Measurements from ENCODE around the gene DAG1. TPM values are rescaled to one million over a fixed set of nuclear protein-coding genes. Genes with fewer than 3 reads are reported as not detected.

Gene DAG1
- total RNA-seq, 1 experiment from 2014 or later, result 99.9 TPM

DNA sequence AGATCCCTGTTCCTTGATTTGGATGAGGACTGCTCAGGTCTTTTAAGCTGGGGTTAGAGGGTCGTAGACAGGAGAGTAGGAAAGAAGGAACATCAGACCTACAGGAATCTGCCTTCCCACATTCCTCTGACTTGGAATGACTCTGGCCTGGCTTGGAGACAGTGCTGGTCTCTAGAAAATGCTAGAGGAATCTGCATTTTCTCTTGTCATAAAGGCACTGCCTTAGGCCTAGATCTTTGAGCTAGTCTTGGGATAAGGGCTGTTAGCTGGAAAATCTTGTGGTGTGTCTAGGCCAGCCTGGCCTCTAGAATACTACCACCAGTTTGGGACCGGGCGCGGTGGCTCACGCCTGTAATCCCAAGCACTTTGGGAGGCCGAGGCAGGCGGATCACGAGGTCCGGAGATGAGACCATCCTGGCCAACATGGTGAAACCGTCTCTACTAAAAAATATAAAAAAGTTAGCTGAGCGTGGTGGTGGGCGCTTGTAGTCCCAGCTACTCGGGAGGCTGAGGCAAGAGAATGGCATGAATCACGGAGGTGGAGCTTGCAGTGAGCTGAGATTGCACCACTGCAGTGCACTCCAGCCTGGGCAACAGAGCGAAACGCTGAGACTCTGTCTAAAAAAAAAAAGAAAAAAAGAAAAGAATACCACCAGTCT is 66.9 kb downstream of the DAG1 start:
- Histone ChIP-seq H3K27ac (ENCODE audit: low read depth, low read length) (no peak overlapping the region), H4K20me1 (ENCODE audit: insufficient read depth) (no peaks in the 10 kb centered on the region), H3K9me2 (ENCODE audit: insufficient read depth) (no peaks in the 10 kb centered on the region), H3K27me3 (ENCODE audit: insufficient read depth, low read length) (no peaks in the 10 kb centered on the region), H3K9me3 (ENCODE audit: control insufficient read depth in 1 of 2, insufficient read depth in 1 of 2, low read depth in 1 of 2, low read length in 2 of 2) (no peaks in the 10 kb centered on the region), H3K79me2 (ENCODE audit: insufficient read depth, low read length) (no peaks in the 10 kb centered on the region), H3K9ac (ENCODE audit: low read length) (no peak overlapping the region), H2AFZ (ENCODE audit: low read depth, low read length, poor library complexity, severe bottlenecking) (no peak overlapping the region), H3K4me1 (ENCODE audit: control insufficient read depth in 1 of 2, insufficient read depth in 2 of 2, low read length in 2 of 2) (peaks cover 7 to 14% of the 10 kb centered on the region in 2 experiments; a peak in 3 of 4 replicates), H3K4me2 (ENCODE audit: low read length) (no peak overlapping the region), H3K36me3 (ENCODE audit: control insufficient read depth in 1 of 2, insufficient read depth in 2 of 2, low read length in 2 of 2) (peaks cover 6 to 8% of the 10 kb centered on the region in 2 experiments; a peak in 2 of 4 replicates), H3K4me3 (replicated peaks in 1 of 2; ENCODE audit: low read depth in 1 of 2, low read length in 2 of 2) (no peak overlapping the region)
- ChIA-PET RAD21 (ENCODE audit: low non-redundant PET in 1 of 2, low total read pairs in 2 of 2, uncharacterized antibody in 2 of 2, unreplicated experiment in 2 of 2) (interaction anchor here in 1 of 2 experiments (0.7 kb wide), 1 partner anchor 136 kb away, joined by 3 read pairs; no protein-coding TSS in a partner anchor), CTCF (interaction anchor here (1.1 to 4.9 kb wide), 3 partner anchors 83 to 302 kb away, joined by 3 to 159 read pairs (median 6); no protein-coding TSS in a partner anchor), POLR2A (interaction anchor here (1.4 kb wide), 1 partner anchor 17 kb away, joined by 3 read pairs; the partner anchor contains the start of gene BSN)
- TF ChIP-seq JUND (IDR thresholded peaks at IDR 0.05), result no peak
- TF ChIP-seq, protein P1, sequence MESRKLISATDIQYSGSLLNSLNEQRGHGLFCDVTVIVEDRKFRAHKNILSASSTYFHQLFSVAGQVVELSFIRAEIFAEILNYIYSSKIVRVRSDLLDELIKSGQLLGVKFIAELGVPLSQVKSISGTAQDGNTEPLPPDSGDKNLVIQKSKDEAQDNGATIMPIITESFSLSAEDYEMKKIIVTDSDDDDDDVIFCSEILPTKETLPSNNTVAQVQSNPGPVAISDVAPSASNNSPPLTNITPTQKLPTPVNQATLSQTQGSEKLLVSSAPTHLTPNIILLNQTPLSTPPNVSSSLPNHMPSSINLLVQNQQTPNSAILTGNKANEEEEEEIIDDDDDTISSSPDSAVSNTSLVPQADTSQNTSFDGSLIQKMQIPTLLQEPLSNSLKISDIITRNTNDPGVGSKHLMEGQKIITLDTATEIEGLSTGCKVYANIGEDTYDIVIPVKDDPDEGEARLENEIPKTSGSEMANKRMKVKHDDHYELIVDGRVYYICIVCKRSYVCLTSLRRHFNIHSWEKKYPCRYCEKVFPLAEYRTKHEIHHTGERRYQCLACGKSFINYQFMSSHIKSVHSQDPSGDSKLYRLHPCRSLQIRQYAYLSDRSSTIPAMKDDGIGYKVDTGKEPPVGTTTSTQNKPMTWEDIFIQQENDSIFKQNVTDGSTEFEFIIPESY (IDR thresholded peaks at IDR 0.05; ENCODE audit: extremely low read depth, insufficient replicate concordance, low read length), result no peak
- TF ChIP-seq EZH2phosphoT487 (IDR thresholded peaks at IDR 0.05; ENCODE audit: borderline replicate concordance), result no peak
- TF ChIP-seq, protein P2, sequence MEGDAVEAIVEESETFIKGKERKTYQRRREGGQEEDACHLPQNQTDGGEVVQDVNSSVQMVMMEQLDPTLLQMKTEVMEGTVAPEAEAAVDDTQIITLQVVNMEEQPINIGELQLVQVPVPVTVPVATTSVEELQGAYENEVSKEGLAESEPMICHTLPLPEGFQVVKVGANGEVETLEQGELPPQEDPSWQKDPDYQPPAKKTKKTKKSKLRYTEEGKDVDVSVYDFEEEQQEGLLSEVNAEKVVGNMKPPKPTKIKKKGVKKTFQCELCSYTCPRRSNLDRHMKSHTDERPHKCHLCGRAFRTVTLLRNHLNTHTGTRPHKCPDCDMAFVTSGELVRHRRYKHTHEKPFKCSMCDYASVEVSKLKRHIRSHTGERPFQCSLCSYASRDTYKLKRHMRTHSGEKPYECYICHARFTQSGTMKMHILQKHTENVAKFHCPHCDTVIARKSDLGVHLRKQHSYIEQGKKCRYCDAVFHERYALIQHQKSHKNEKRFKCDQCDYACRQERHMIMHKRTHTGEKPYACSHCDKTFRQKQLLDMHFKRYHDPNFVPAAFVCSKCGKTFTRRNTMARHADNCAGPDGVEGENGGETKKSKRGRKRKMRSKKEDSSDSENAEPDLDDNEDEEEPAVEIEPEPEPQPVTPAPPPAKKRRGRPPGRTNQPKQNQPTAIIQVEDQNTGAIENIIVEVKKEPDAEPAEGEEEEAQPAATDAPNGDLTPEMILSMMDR (IDR thresholded peaks at IDR 0.05 in 2 of 3, conservative IDR thresholded peaks at IDR 0.05 in 1 of 3; ENCODE audit: borderline replicate concordance in 1 of 3, insufficient read depth in 1 of 3, low read depth in 2 of 3, low read length in 2 of 3), result no peak
- no peak for TF ChIP-seq ZFX (IDR thresholded peaks at IDR 0.05)
- TF ChIP-seq EGR1 (IDR thresholded peaks at IDR 0.05; ENCODE audit: low read depth), result no peak
- no peak for TF ChIP-seq ZNF274 (IDR thresholded peaks at IDR 0.05; ENCODE audit: low read depth, low read length)
- ATAC-seq, result no peak
- no TSS peak for BruUV-seq (replicated peaks)
- DNase-seq (ENCODE audit: low read depth, low spot score), result no peak
- intact Hi-C loops (cut with micrococcal nuclease), result no loop called here

All from HCT116 (cell line).